Medulla oblongata (tissue), 1 donor: ENCODE measurements around the gene GCAT.

Experiments
- DNase-seq: peaks from one replicate; pipeline ENCODE4 v3.0.0-alpha.2; 2015; ENCODE audit errors: extremely low spot score

The GCAT gene

DNA sequence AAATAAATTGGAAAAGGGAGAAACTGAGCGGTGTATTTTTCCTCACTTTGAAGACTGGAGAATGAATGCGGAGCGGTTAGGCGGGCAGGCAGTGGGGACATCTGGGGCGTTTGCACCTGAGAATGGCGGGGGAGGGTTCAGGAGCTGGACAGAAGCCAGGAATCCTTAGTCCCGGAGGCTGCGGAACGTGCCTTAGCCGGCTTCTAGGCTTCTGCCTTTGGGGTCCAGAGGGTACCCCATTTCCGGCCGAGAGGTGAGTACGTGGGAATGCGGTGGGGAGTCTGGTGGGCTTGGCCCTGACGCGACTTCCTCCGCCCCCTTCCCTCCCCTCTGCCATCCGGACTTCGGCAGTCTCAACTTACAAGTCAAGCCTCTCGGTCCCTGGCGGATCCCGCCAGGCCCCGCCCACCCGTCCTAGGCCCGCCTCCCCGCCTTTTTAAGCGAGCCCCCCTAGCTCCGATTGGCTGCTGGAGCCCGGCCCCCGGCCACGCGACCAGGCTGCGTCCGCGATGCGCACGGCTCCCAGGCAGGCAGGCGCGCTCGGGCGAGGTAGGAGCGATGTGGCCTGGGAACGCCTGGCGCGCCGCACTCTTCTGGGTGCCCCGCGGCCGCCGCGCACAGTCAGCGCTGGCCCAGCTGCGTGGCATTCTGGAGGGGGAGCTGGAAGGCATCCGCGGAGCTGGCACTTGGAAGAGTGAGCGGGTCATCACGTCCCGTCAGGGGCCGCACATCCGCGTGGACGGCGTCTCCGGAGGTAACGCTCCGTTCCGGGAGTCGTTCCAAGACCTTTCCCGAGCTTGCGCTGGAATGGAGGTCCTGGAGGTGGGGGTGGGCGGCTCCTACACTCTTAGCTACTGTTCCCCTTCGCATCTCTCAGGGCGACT, at the start of gene GCAT:
Gene GCAT, plus strand, starts transcription at position 525 of the 884 bp plus-strand sequence. Its CDS starts 34 bp downstream, at position 559.
- DNase-seq, result peak; percentile 97

DNA sequence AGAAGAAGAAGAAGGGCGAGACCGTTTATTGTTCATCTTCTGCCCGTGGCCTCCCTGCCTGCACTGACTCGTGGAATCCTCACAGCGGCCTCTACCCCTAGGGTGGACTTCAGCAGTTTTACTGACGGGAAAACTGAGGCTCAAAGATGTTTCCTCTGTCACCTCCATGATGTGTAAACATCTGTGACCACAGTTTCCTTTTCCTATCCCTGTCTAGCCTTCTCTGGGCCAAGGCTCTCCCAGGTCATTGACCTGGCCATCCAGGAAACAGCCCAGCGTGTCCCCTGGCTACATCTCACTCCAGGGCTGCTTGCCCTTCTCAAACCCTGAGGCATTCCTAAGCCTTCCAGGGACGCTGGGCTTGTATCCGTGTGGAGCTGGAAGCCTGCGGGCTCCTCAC, 49.0 kb upstream of the GCAT start:
- DNase-seq, result no peak

DNA sequence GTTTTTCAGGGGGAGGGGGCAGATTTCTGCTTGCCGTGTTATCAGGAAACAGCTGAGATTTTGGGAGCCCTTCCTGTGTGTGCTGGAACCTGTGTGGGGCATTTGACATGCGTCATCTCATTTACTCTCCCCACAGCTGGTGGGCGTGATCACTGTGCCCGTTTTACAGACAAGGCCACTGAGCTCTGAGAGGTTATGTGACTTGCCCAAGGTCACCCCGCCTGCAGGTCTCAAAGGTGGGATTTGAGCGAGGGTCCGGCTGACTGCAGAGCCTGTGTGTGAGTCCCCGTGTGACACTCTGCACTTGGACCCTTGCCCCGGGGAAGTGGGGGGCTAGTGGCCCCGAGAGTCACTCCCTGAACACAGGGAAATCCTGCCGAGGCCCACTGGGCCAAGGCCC, 48.5 kb upstream of the GCAT start:
- DNase-seq, result no peak

DNA sequence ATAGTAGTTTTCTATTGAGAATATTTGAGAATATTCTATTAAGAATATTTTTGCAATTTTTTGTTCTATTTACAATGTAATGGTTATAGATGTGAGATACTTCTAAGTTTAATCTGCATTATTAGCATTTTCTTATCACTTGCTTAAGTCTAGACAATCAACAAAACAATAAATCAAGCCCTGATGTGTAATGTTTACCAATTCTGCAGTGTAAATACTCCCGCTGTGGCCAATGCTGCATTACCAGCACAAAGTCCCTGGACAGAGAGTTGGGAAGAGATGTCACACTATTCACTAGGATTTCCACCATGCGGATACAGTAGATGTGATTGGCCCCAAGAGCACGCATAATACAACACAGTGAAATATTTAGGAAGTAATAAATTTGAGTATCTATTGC, 47.6 kb upstream of the GCAT start:
- no peak for DNase-seq

DNA sequence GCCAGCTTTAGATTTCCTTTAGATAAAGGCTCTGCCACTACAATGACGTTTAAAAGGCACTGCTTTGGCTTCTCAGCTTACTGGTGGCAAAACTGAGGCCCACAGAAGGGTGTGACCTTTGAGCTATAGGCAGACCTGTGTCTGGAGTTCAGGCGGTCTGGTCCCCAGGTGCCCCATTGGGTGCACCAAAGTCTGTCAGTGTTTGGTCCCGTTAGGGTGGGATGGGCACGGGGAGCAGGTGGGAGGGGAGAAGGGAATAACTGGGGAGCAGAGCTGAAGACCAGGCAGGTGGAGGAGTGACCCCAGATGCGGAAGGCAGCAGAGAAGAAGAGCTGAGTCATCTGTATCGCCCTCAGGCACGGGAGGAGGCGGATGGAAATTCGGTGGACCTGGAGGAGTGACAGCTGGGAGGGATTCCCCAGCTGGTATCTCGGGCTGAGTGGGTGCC, 45.3 kb upstream of the GCAT start:
- DNase-seq, result no peak

DNA sequence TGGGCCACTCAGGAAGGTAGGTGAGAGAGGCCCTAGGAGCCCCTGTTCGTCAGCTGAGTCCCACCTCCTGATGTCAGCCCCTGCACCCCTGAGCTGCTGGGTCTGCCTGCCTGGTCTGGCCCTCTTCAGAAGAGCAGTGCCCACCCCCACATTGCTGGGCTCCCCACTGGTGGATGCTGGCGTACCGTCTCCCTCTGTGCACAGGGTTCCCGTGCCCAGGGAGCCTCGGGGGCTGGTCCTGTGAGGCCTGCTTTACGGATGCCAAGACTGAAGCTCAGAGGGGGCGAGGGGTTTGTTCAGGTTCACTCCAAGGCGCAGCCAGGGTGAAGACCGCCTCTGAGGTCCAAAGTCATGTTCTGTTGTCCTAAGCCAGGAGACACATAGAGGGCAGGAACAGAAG, 44.7 kb upstream of the GCAT start:
- no peak for DNase-seq

DNA sequence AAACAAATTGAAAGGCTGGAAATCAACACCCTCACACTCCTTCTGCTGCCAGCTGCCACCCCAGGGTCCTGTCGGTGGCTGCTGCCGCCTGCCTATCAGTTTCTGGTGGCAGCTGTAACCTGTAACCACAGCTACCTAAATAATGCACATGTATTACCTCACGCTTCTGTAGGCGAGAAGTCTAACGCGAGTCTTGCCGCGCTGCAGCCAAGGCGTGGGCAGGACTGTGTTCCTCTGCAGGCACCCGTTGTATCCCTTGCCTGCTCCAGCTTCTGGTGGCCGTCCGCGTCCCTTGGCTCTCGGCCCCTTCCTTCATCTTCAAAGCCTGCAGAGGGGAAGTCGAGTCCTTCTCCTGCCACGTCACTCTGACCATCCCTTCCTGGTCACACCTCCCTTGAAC, 44.1 kb upstream of the GCAT start:
- no peak for DNase-seq

DNA sequence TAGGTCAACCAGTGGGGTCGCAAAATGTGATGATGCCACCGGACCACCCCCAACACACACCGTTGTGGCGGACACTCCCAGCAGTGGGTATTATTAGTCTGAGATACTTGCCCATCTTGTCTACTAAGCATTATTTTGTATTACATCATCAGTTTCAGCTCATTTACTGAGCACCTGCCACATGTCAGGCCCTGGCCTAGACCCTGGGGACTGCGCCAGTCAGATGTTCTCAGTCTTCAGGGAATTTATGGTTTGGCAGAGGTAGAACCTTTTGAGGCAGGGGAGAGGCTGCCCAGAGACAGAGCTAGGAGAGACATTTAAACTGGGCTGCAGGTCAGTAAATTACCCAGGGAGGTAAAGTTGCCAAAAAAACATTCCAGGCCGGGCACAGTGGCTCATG, 43.1 kb upstream of the GCAT start:
- peak; percentile 29 for DNase-seq

DNA sequence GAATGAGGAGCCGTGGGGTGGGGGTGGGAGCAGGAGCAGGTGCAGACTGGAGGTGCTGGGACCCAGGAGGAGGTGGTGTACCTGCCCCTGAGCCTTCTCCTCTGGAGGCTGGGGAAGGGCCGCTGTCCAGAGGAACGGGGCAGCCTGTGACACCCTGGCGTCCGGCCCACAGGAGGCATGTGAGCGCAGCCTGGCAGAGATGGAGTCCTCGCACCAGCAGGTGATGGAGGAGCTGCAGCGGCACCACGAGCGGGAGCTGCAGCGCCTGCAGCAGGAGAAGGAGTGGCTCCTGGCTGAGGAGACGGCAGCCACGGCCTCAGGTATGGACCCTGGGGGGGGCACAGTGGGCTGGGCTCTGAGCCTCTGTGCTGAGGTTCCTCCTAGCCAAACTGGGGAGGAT, 42.2 kb upstream of the GCAT start:
- no peak for DNase-seq

DNA sequence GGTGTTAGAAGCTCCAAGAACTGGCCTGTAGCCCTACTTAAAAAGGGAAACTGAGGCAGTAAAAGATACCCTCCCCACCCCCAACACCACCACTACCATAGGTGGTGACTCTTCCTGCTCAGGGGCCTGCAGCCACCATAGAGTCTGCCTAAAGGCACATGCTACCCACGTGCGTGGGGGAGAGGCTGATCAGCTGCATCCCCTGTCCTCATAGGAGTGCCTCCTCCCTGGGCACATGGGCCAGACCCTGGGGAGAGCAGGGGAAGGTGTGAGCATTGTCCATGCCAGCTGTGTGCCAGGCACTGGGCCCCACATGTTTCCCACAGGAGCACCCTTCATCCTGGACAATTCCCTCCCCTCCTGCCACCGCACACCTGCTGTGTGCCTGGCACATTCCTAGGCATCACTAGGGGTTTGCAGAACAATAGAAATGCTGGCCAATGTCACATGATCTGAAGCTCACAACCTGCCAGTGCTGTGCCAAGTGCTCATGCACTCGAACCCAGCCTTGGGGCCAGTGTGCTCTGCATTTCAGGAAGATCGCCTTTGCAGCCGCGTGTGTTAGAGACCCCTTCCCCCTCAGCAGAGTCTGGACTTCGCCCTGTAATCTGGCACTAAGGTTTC, 41.7 kb upstream of the GCAT start:
- no peak for DNase-seq

DNA sequence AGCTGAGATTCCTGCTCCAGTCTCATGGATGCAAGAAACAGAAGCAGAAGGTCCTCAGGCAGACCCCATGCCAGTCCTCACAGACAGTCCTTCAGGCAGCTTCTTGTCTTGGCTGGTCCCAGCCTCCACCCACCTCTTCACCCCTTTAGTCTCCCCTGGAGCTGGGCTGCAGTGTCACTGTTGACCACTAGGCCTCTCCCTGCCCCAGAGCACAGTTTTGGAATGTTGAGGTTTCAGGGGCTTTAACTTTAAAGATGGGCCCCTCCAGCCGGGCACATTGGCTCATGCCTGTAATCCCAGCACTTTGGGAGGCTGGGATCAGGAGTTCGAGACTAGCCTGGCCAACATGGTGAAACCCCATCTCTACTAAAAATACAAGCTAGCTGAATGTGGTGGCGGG, 39.5 kb upstream of the GCAT start:
- no peak for DNase-seq

DNA sequence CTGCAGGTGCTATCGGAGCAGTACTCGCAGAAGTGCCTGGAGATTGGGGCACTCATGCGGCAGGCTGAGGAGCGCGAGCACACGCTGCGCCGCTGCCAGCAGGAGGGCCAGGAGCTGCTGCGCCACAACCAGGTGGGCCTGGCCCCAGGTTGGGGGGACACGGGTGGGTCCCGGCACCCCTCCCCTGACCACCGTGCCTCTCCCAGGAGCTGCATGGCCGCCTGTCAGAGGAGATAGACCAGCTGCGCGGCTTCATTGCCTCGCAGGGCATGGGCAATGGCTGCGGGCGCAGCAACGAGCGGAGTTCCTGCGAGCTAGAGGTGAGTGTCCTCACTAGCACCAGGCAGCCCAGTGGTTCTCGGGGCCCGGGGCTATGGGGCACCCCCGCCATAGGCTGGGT, 38.7 kb upstream of the GCAT start:
- DNase-seq, result no peak

DNA sequence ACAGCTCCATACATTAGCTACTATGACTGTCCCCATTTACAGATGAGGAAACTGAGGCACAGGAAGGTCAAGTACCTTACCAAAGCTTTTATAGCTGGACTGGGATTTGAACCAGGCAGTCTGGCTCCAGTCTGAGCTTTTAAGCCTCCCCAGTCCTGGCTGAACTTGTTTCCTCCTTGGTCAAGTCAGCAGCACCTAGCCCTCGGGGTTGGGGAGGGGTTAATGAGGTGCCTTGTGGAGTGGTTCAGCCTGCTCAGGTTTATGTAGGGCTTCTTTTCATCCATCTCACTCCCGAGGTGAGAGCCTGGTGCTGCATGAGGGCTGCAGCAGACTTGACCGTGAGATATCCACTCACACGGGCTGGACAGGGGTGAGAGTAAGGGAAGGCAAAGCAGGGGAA, 36.7 kb upstream of the GCAT start:
- DNase-seq, result no peak

DNA sequence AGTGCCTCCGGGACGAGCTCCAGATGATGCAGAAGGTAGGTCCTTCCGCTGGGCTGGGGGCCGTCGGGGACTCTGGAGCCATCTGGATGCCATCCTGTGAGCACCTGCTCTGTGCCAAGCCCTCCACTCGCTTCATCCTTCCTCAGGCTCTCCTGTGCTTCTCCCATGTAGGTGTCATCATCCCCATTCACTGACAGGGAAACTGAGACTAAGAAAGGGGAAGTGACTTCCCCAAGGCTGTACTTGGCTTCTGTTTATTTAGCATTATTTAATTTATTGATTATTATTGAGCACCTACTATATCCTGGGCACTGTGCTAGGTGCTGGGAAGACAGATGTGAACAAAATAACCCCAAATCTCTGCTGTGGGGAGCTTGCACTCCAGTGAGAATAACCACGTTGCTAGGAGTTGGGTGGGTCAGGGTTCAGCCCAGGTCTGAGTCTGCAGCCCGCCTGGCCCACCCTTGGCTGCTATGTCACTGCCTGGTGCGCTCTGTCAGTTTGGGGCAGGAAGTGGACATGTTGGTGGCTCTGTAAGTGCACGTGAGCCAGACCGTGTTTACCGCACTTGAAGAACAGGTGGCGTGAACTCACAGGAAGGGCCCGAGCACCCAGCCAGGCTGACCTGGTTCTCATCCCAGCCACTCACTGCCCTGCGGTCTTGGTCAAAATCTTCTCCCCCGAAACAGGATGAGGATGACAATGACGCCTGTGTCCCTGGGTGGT, 35.9 kb upstream of the GCAT start:
- no peak for DNase-seq

DNA sequence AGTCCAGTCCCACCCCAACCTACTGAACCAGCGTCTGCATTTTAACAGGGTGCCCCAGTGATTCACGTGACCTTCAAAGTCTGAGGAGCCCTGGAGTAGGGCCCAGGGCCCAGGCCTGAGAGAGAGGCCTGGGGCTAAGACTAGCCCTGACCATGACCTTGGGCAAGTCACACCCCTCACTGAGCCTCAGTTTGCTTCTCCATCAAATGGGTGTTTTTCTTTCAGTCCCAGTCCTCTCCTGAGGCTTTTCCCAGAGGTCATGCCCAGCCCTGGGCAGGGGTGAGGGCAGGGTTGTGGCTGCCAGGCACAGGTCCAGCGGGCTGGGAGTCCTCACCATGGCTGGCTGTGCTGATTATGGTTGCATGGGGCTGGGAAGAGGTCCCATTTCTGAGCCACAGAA, 33.0 kb upstream of the GCAT start:
- DNase-seq, result no peak

DNA sequence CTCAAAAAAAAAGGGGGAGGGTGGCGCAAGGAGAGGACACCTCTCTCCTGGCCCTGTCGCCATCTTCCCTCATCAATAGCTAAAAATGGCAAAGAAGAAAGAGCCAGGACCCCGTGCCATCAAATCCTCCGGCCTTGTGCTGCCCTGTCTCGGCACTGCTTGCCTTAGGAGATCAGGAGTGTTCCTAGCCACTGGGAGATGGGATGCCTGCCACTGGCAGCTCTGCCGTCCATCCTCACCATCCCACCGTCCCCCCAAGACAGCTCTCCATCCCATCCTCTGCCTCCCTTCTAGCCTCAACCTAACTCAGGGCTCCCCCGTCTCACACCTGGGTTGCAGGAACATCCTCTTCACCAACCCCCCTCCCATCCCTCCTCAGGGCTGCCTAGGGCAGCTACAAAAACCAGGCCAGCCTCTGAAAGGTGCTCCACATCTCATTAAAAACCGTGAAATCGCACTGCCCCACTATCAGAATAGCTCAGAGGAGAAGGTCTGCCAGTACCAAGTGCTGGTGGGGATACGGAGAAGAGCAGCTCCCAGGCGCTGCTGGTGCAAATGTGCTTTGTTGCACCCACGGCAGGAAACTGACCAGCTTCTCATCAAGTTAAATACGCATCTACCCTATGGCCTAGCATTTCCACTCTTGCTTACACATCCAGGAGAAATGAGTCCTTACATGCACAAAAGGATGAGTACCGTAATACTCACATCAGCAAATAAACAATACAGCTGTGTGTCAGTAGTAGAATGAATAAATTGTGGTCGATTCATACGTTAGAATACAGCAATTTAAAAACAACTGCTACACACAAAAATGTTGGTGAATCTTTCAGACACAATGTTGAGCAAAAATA, 31.7 kb upstream of the GCAT start:
- no peak for DNase-seq

DNA sequence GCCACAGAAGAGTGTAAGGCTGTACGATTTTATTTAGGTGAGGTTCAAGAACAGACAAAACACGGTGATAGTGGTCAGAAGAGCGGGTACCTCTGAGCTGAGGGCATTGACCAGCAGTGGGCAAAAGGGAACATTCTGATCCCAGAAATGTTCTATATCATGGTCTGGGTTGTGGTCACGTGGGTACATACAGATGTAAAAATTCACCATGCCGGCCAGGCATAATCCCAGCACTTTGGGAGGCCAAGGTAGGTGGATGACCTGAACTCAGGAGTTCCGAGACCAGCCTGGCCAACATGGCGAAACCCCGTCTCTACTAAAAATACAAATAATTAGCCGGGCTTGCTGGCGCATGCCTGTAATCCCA, 31.1 kb upstream of the GCAT start:
- no peak for DNase-seq

DNA sequence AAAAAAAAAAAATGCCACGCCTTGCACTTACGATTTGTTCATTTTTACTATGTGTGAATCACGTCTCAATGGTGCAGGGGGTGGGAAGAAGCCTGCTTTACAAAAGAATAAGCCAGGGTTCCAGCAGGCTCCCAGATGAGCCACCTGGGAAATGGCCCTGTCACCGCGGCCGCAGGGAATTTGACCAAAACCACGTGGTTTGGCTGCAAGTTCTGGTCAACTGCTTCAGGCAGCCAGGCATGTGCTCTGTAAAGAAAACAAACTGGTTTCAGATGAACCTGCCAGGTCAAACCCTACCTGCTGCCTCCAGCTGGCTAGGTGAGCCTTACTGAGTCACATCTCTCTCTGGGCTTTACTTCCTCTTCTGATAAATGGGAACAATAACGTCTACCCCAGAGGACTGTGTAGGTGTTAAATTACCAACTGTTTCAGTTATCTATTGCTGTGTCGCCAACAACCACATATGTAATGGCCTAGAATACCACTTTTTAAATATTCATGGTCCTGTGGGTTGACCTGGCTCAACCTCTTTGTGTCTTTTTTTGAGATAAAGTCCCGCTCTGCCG, 30.5 kb upstream of the GCAT start:
- DNase-seq, result no peak

DNA sequence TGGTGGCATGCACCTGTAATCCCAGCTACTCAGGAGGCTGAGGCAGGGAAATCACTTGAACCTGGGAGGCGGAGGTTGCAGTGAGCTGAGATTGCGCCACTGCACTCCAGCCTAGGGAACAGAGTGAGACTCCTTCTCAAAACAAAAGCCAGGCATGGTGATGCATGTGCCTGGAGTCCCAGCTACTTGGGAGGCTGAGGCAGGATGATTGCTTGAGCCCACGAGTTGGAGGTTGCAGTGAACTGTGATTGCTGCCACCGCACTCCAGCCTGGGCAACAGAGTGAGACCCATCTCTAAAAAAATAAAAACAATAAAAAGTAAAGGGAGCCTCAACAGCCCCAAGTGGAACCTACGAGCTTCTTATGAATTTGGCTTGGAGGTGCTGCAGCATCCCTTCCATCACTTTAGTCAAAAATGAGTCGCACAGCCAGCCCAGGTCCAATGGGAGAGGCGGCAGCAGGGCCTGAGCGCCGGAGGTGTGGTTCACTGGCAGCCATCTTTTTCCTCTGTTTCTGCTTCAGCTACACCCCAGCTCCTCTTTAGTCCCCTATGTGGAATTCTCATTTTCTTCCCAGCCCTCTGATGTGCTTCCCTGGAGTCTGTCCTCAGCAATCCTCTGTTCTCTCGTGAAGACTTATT, 29.2 kb upstream of the GCAT start:
- DNase-seq, result no peak

DNA sequence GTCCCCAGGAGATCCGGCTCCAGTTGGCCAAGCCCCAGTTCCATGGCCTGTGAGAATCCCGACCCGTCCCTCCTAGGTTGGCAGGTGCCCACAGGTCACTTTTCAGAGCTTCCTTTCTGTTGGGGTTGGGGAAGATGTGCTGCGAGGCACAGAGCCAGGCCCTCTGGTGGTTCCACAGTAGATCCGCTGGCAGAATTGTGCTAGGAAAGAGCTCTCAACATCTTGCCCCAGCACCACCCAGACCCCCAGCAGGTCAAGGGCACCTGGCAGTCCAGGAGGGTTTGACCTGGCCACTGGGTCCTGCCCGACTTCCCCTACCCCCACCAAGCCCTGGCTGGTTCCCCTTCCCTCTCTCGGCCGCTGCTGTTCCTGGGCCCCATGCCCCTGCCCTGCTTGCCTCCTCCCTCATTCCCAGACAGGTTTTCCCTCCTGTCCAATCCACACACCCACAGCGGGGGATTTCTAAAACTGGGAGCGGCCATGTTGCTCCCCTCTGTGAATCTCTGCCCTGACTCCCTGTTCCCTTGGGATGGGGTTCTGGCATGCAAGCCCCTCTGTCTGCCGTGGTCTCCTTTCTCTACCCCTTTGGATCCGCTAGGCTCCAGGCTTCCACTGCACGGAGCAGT, 26.2 kb upstream of the GCAT start:
- no peak for DNase-seq
